Measurements from ENCODE around the gene CACNA2D4.

Gene CACNA2D4

GRCh38 chr12:1811948-1812291 is 106.5 kb downstream of the CACNA2D4 start:
- no peak for TF ChIP-seq CTCF (IDR thresholded peaks at IDR 0.05; ENCODE audit: low read depth, low read length)
- H3K4me3 ChIP-seq (ENCODE audit: low read depth, low read length) = no peak overlapping the region

- no peak for TF ChIP-seq CTCF (IDR thresholded peaks at IDR 0.05; ENCODE audit: low read depth, low read length)
- no peak overlapping the region for H3K4me3 ChIP-seq (ENCODE audit: low read depth, low read length)
Observed at GRCh38 chr12:1811281-1811947, 107.0 kb downstream of the CACNA2D4 start.

GRCh38 chr12:1810931-1811280 is 107.5 kb downstream of the CACNA2D4 start:
- no peak overlapping the region for H3K4me3 ChIP-seq (ENCODE audit: low read depth, low read length)
- TF ChIP-seq CTCF (IDR thresholded peaks at IDR 0.05; ENCODE audit: low read depth, low read length) = no peak

- TF ChIP-seq CTCF (IDR thresholded peaks at IDR 0.05; ENCODE audit: low read depth, low read length) = no peak
- no peak overlapping the region for H3K4me3 ChIP-seq (ENCODE audit: low read depth, low read length)
Observed at GRCh38 chr12:1810201-1810930, 108.1 kb downstream of the CACNA2D4 start.

GRCh38 chr12:1809591-1810190 is 108.8 kb downstream of the CACNA2D4 start:
- no peak for TF ChIP-seq CTCF (IDR thresholded peaks at IDR 0.05; ENCODE audit: low read depth, low read length)
- H3K4me3 ChIP-seq (ENCODE audit: low read depth, low read length) = no peak overlapping the region

- TF ChIP-seq CTCF (IDR thresholded peaks at IDR 0.05; ENCODE audit: low read depth, low read length) = no peak
- H3K4me3 ChIP-seq (ENCODE audit: low read depth, low read length) = no peak overlapping the region
Observed at GRCh38 chr12:1808798-1809480, 109.5 kb downstream of the CACNA2D4 start.
